H1 (cell line): ENCODE results near the gene DRAM2. TPM values are rescaled to one million over a fixed set of nuclear protein-coding genes. Genes with fewer than 3 reads are reported as not detected.

ENCODE experiments used
- CTCF ChIA-PET: fragments of 300-600 bp; sonication (Branson Sonifier 250); formaldehyde crosslinking; loops from one replicate; lab custom pipeline; 2021; ENCODE audit not compliant: partially characterized antibody; lab: Charles Lee
- POLR2A ChIA-PET: fragments of 300-600 bp; sonication (Branson Sonifier 250); formaldehyde crosslinking; loops from one replicate; lab custom pipeline; 2021; ENCODE audit warnings: inconsistent platforms; ENCODE audit not compliant: partially characterized antibody; lab: Charles Lee
- DNase-seq, 2 experiments: peaks; one replicate each; pipeline versions ENCODE4 v3.0.0 to v3.0.0-alpha.2; 2010 to 2022; ENCODE audit warnings: low spot score in 2 of 2, low read depth in 1 of 2, mixed read lengths in 1 of 2
- FAIRE-seq: peaks from 2 replicates; lab custom pipeline; 2011; peaks lifted over from hg19 to GRCh38; lab: Jason Lieb, UNC
- H2AFZ ChIP-seq: 2 replicates; pipeline ENCODE4 v1.8.1; 2012; ENCODE audit warnings: low read length, inconsistent platforms
- H2AK5ac ChIP-seq: 2 replicates; pipeline ENCODE4 v1.6.1; 2013; ENCODE audit warnings: low read depth, low read length
- H2BK120ac ChIP-seq: replicated peaks from 2 replicates; pipeline ENCODE3; 2013; ENCODE audit warnings: low read depth, low read length, inconsistent platforms
- H2BK12ac ChIP-seq: 2 replicates; pipeline ENCODE4 v1.6.1; 2013; ENCODE audit warnings: low read depth, low read length
- H2BK15ac ChIP-seq: 2 replicates; pipeline ENCODE4 v1.6.1; 2013; ENCODE audit warnings: low read length
- H2BK20ac ChIP-seq: 2 replicates; pipeline ENCODE4 v1.6.1; 2013; ENCODE audit warnings: low read length
- H2BK5ac ChIP-seq: 2 replicates; pipeline ENCODE4 v1.6.1; 2013; ENCODE audit warnings: low read depth, low read length
- H3K14ac ChIP-seq: 2 replicates; pipeline ENCODE4 v1.6.1; 2013; ENCODE audit warnings: inconsistent platforms; ENCODE audit not compliant: insufficient read length
- H3K18ac ChIP-seq: 2 replicates; pipeline ENCODE4 v1.6.1; 2013; ENCODE audit warnings: low read length; ENCODE audit errors: extremely low read depth
- H3K23ac ChIP-seq: 2 replicates; pipeline ENCODE4 v1.6.1; 2013; ENCODE audit warnings: inconsistent platforms; ENCODE audit not compliant: insufficient read length
- H3K23me2 ChIP-seq: 2 replicates; pipeline ENCODE4 v1.6.1; 2013; ENCODE audit warnings: low read depth, low read length
- H3K27ac ChIP-seq: 2 replicates; pipeline ENCODE4 v1.6.1; 2011; ENCODE audit warnings: low read depth, low read length, inconsistent platforms
- H3K27me3 ChIP-seq, 4 experiments: replicated peaks in 1 of 4; 1 replicate in 1 of 4; 2 replicates in 3 of 4; pipeline versions ENCODE4 v1.6.1 to v1.8.1; 2011 to 2013; ENCODE audit warnings: low read length in 3 of 4, mild to moderate bottlenecking in 3 of 4, inconsistent platforms in 2 of 4, mixed read lengths in 2 of 4, moderate library complexity in 1 of 4; ENCODE audit not compliant: control insufficient read depth in 3 of 4, insufficient read depth in 3 of 4; ENCODE audit errors: extremely low read depth in 1 of 4
- H3K36me3 ChIP-seq, 4 experiments: 2 replicates each; pipeline versions ENCODE4 v1.6.1 to v1.8.1; 2011 to 2013; ENCODE audit warnings: mild to moderate bottlenecking in 4 of 4, low read length in 3 of 4, moderate library complexity in 2 of 4, control low read depth in 1 of 4, inconsistent platforms in 1 of 4; ENCODE audit not compliant: insufficient read depth in 4 of 4, control insufficient read depth in 2 of 4
- H3K4ac ChIP-seq: replicated peaks from 2 replicates; pipeline ENCODE3; 2013; ENCODE audit warnings: low read length, low read depth, mixed read lengths, inconsistent platforms; ENCODE audit not compliant: insufficient read length
- H3K4me1 ChIP-seq, 4 experiments: replicated peaks in 1 of 4; 1 replicate in 1 of 4; 2 replicates in 3 of 4; pipeline versions ENCODE4 v1.6.1 to v1.8.1; 2011 to 2013; ENCODE audit warnings: low read length in 3 of 4, inconsistent platforms in 2 of 4, mixed read lengths in 1 of 4; ENCODE audit not compliant: insufficient read depth in 4 of 4, control insufficient read depth in 3 of 4
- H3K4me2 ChIP-seq, 2 experiments: 2 replicates each; pipeline versions ENCODE4 v1.6.1 to v1.8.1; 2011 to 2013; ENCODE audit warnings: low read depth in 2 of 2, low read length in 2 of 2, control low read depth in 1 of 2, inconsistent platforms in 1 of 2, mild to moderate bottlenecking in 1 of 2; ENCODE audit not compliant: insufficient read depth in 1 of 2
- H3K4me3 ChIP-seq, 4 experiments: fragments of 200-600, 300-600 bp in 1 of 4; sonication (generic), shearing (Covaris generic), sonication (Bioruptor Twin) in 1 of 4; 2 replicates each; pipeline versions ENCODE4 v1.5.1 to v1.8.1; 2011 to 2016; ENCODE audit warnings: low read length in 4 of 4, low read depth in 3 of 4, control low read depth in 2 of 4, inconsistent platforms in 2 of 4, mild to moderate bottlenecking in 2 of 4, mixed read lengths in 1 of 4, moderate library complexity in 1 of 4; ENCODE audit not compliant: insufficient read depth in 2 of 4; ENCODE audit errors: extremely low read depth in 1 of 4
- H3K56ac ChIP-seq: replicated peaks from 2 replicates; pipeline ENCODE3; 2013; ENCODE audit warnings: low read depth, mild to moderate bottlenecking, mixed read lengths, low read length, inconsistent platforms; ENCODE audit not compliant: insufficient read length
- H3K79me1 ChIP-seq: 2 replicates; pipeline ENCODE4 v1.6.1; 2013; ENCODE audit warnings: low read depth, low read length, control low read depth
- H3K79me2 ChIP-seq, 2 experiments: 2 replicates each; pipeline versions ENCODE4 v1.6.1 to v1.8.1; 2012 to 2013; ENCODE audit warnings: low read length in 2 of 2, mild to moderate bottlenecking in 2 of 2, inconsistent platforms in 1 of 2; ENCODE audit not compliant: insufficient read depth in 2 of 2, control insufficient read depth in 1 of 2
- H3K9ac ChIP-seq, 4 experiments: replicated peaks in 1 of 4; 1 replicate in 1 of 4; 2 replicates in 3 of 4; pipeline versions ENCODE4 v1.6.1 to v1.8.1; 2011 to 2013; ENCODE audit warnings: low read depth in 3 of 4, low read length in 3 of 4, control low read depth in 2 of 4, mild to moderate bottlenecking in 2 of 4, moderate library complexity in 2 of 4, inconsistent platforms in 1 of 4; ENCODE audit errors: extremely low read depth in 1 of 4
- H3K9me3 ChIP-seq, 2 experiments: 2 replicates each; pipeline versions ENCODE4 v1.6.1 to v1.8.1; 2012 to 2013; ENCODE audit warnings: mild to moderate bottlenecking in 2 of 2, moderate library complexity in 2 of 2, control low read depth in 1 of 2, inconsistent platforms in 1 of 2, low read depth in 1 of 2, low read length in 1 of 2, mixed read lengths in 1 of 2; ENCODE audit not compliant: insufficient read depth in 2 of 2
- H4K20me1 ChIP-seq, 2 experiments: replicated peaks in 1 of 2; 2 replicates each; pipeline versions ENCODE3 to v1.8.1; 2011 to 2013; ENCODE audit warnings: inconsistent platforms in 2 of 2, low read length in 2 of 2, mild to moderate bottlenecking in 1 of 2; ENCODE audit not compliant: insufficient read depth in 2 of 2, control insufficient read depth in 1 of 2
- H4K5ac ChIP-seq: 2 replicates; pipeline ENCODE4 v1.6.1; 2013; ENCODE audit warnings: low read length, low read depth, mixed read lengths, inconsistent platforms; ENCODE audit not compliant: insufficient read length
- H4K8ac ChIP-seq: 2 replicates; pipeline ENCODE4 v1.8.0; 2013; ENCODE audit warnings: mild to moderate bottlenecking, moderate library complexity, low read length, inconsistent platforms; ENCODE audit not compliant: insufficient read depth; ENCODE audit errors: extremely low read depth
- H4K91ac ChIP-seq: replicated peaks from 2 replicates; pipeline ENCODE3; 2013; ENCODE audit warnings: low read length, mixed read lengths, inconsistent platforms; ENCODE audit not compliant: insufficient read length
- EZH2 ChIP-seq: fragments of 200-600 bp; sonication (generic); IDR thresholded peaks from 2 replicates; pipeline ENCODE4 v1.7.1; 2012; ENCODE audit warnings: low read depth, mild to moderate bottlenecking, moderate library complexity, low read length, inconsistent platforms; ENCODE audit not compliant: severe bottlenecking
- GTF2F1 ChIP-seq: IDR thresholded peaks from 2 replicates; pipeline ENCODE4 v1.6.1; 2012; ENCODE audit warnings: low read depth, low read length, improper control_type of control experiment, borderline replicate concordance
- JUND ChIP-seq: IDR thresholded peaks from 2 replicates; pipeline ENCODE4 v1.6.1; 2011; ENCODE audit warnings: mild to moderate bottlenecking, improper control_type of control experiment, low read length
- RAD21 ChIP-seq, 2 experiments: IDR thresholded peaks in 1 of 2; conservative IDR thresholded peaks in 1 of 2; 2 replicates each; pipeline ENCODE4 v1.6.1; 2011; ENCODE audit warnings: low read depth in 2 of 2, low read length in 2 of 2, improper control_type of control experiment in 1 of 2, inconsistent platforms in 1 of 2, mild to moderate bottlenecking in 1 of 2, moderate library complexity in 1 of 2
- RXRA ChIP-seq: IDR thresholded peaks from 2 replicates; pipeline ENCODE4 v1.6.1; 2011; ENCODE audit warnings: low read depth, mild to moderate bottlenecking, low read length, moderate library complexity; ENCODE audit not compliant: insufficient read depth
- polyA plus RNA-seq, 7 experiments: library from polyadenylated mRNA; depleted of rRNA in 3 of 7; stranded (reverse) in 5 of 7; unstranded in 2 of 7; fragments of >200 nt in 5 of 7; fragments of 200-250 nt in 2 of 7; gene quantifications; 1 replicate in 5 of 7; 2 replicates in 1 of 7; 4 replicates in 1 of 7; pipeline versions ENCODE4 v1.2.1 to v1.2.3, GENCODE V29; 2011 to 2013; ENCODE audit warnings: missing spikeins in 2 of 7, mixed read lengths in 2 of 7
- total RNA-seq: library from RNA; stranded (reverse); fragmentation: NEBNext Ultra II Directional; extraction: Animal tissue kit (Norgen Biotek cat#: 25700); gene quantifications from 2 replicates; pipeline ENCODE4 v1.2.1, GENCODE V29; 2021

The DRAM2 gene
- total and polyA plus RNA-seq, 2 of the 8 experiments (the other 6 are each of a cell fraction or from before 2014, with no cell fraction given), result 35.2 to 68.2 TPM

DNA sequence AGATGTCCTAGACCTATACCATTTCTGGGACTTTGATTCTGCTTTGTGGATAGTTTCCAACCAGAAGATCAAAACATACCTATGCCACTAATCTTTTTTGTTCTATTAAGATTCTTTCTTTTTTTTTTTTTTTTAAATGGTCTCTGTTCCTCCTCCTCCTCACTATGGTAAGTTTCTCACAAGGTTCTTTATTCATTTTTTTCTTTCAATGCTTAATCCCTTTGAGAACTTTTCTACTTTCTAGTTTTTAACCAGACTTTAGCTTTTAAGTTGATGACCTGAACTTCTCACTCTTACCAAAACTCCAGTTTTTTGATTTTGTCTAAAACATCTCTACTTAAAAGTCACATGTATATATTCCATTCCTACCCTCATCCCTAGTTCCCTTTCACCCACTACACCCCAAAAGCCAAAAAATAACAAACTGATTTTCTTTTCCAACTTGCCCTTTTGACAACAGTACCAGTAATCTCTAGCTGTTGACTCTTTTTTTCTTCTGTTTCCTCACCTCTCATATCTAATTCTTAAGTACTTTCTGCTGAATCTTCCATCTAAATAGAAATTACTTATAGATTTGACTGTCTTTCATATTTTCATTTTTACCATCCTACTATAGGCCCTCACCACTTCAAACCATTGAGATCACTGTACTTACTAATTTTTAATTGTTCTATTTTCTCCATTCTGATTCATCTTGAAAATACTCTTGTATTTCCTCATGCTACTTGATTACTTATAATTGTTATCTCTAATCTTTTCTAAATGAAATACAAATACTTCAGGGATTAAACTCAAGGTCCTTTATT, 6.3 kb upstream of the DRAM2 start:
- Histone ChIP-seq H2BK15ac (no peak overlapping the region), H4K5ac (no peak overlapping the region), H2BK120ac (no peak overlapping the region), H4K20me1 (peaks cover 0 to 3% of the 10 kb centered on the region in 2 experiments), H3K23ac (no peak overlapping the region), H3K4ac (no peak overlapping the region), H3K79me1 (0 out of 2 replicates have a peak, but pooled peaks cover 3% of the 10 kb centered on the region), H3K27me3 (no peaks in the 10 kb centered on the region), H2BK5ac (no peak overlapping the region), H3K9me3 (no peaks in the 10 kb centered on the region), H3K4me2 (no peak overlapping the region), H3K4me1 (peaks cover 0 to 6% (median 0%) of the 10 kb centered on the region in 4 experiments; a peak in 2 of 7 replicates), H3K4me3 (no peak overlapping the region), H2AK5ac (no peak overlapping the region), H3K56ac (no peak overlapping the region), H4K8ac (no peak overlapping the region), H4K91ac (no peak overlapping the region), H3K9ac (no peak overlapping the region), H3K36me3 (peaks cover 0 to 26% (median 7%) of the 10 kb centered on the region in 4 experiments; a peak in 5 of 8 replicates), H2BK20ac (no peak overlapping the region), H3K18ac (no peak overlapping the region), H3K14ac (no peak overlapping the region), H3K23me2 (no peaks in the 10 kb centered on the region; the same call in 1 of the 2 replicates), H2AFZ (no peak overlapping the region), H3K27ac (no peak overlapping the region), H2BK12ac (no peak overlapping the region), H3K79me2 (peaks cover 10 to 74% of the 10 kb centered on the region in 2 experiments)
- DNase-seq, result no peak
- ChIA-PET POLR2A (no interaction called here), CTCF (interaction anchor here (1.3 kb wide), 1 partner anchor 15 kb away, joined by 3 read pairs; no protein-coding TSS in a partner anchor)
- FAIRE-seq, result no peak
- TF ChIP-seq JUND, result no peak
- TF ChIP-seq EZH2, result no peak
- no peak for TF ChIP-seq GTF2F1
- no peak for TF ChIP-seq RAD21 (IDR thresholded peaks at IDR 0.05 in 1 of 2, conservative IDR thresholded peaks at IDR 0.05 in 1 of 2; ENCODE audit: low read depth in 2 of 2, low read length in 2 of 2)
- no peak for TF ChIP-seq RXRA
